ENCODE data around the gene SMIM45.

Gene SMIM45

GRCh38 chr22:41904450-41905410, 47.2 kb upstream of the SMIM45 start:
- Histone ChIP-seq H3K9me1 (replicated peaks; ENCODE audit: control insufficient read depth, extremely low read depth, insufficient read depth, low read length) (no peaks in the 10 kb centered on the region), H3K4me1 (ENCODE audit: control insufficient read depth, extremely low read depth, insufficient read depth, low read length) (no peaks in the 10 kb centered on the region), H3K9me3 (replicated peaks; ENCODE audit: control insufficient read depth, insufficient read depth, low read length) (no peaks in the 10 kb centered on the region), H3K36me3 (ENCODE audit: control insufficient read depth in 2 of 2, extremely low read depth in 1 of 2, insufficient read depth in 2 of 2, low read length in 2 of 2) (peaks cover 13 to 37% of the 10 kb centered on the region in 2 experiments), H3K27me3 (ENCODE audit: control insufficient read depth in 2 of 2, insufficient read depth in 2 of 2, low read length in 2 of 2) (peaks cover 0 to 4% of the 10 kb centered on the region in 2 experiments), H4K20me1 (replicated peaks; ENCODE audit: control insufficient read depth, extremely low read depth, insufficient read depth, low read length) (no peaks in the 10 kb centered on the region), H2AFZ (ENCODE audit: low read depth, low read length) (no peak overlapping the region), H3K79me2 (ENCODE audit: control insufficient read depth, insufficient read depth, low read length) (no peaks in the 10 kb centered on the region), H3K4me2 (ENCODE audit: insufficient read depth, low read length) (no peak overlapping the region), H3K27ac (ENCODE audit: insufficient read depth, low read depth, low read length) (no peak overlapping the region), H3K9ac (replicated peaks; ENCODE audit: extremely low read depth, insufficient read depth, low read length) (no peak overlapping the region), H3K4me3 (replicated peaks in 1 of 3; ENCODE audit: insufficient read depth in 1 of 3, low read depth in 1 of 3, low read length in 3 of 3) (no peak overlapping the region)
- intact Hi-C loops (cut with micrococcal nuclease), result no loop called here
- TF ChIP-seq GATA2 (IDR thresholded peaks at IDR 0.05; ENCODE audit: insufficient read depth, insufficient read length, low read depth, low read length) (no peak), POLR2A (IDR thresholded peaks at IDR 0.05; ENCODE audit: low read depth, low read length) (no peak)
- DNase-seq (ENCODE audit: low read depth, low spot score) (no peak), FAIRE-seq (no peak)
- ChIA-PET POLR2A (no interaction called here), CTCF (no interaction called here)
- BruUV-seq (replicated peaks), result no TSS peak
- dilution Hi-C loops (cut with MboI; ENCODE audit: extremely low pct_ligation_motif_present, low sequenced_read_pairs), result no loop called here

DNA sequence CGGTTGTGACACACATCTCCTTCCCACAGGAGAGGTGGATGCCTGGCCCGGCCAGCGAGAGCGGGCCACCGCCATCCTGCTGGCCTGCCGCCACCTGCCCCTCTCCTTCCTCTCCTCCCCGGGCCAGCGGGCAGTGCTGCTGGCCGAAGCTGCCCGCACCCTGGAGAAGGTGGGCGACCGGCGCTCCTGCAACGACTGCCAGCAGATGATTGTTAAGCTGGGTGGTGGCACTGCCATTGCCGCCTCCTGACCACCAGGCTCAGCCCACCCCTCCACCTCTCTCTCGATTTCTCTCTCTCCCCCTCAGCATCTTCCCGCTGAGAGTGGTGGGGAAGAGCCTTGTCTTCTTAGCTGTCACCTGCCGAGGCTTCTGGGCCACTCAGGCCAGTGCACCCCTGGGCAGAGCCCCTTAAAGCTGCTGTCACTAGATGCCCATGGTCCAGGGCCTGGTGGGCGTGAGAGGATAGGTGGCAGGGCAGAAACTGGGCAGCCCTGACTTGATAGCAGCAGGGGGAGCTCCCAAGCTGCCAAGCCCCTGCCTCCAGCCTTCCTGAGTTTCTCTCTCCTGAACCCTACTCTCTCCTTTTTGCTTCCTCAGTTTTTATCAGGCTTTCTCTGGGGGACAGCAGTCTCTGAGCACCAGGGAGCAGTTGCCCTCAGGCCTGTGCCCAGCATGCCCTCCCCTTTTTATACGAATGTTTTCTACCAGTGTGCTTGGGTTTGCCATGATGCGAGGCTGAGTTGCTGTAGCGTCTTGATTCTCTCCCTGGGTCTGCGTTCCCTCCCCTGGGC, 46.3 kb upstream of the SMIM45 start:
- H2AFZ ChIP-seq (ENCODE audit: low read depth, low read length), result no peak overlapping the region
- no peak overlapping the region for H3K4me3 ChIP-seq (replicated peaks in 1 of 3; ENCODE audit: insufficient read depth in 1 of 3, low read depth in 1 of 3, low read length in 3 of 3)
- CTCF ChIA-PET, result interaction anchor here (0.6 kb wide), 1 partner anchor 35 kb away, joined by 3 read pairs; no protein-coding TSS in a partner anchor
- no peaks in the 10 kb centered on the region for H4K20me1 ChIP-seq (replicated peaks; ENCODE audit: control insufficient read depth, extremely low read depth, insufficient read depth, low read length)
- no peak overlapping the region for H3K9ac ChIP-seq (replicated peaks; ENCODE audit: extremely low read depth, insufficient read depth, low read length)
- TF ChIP-seq FOS (IDR thresholded peaks at IDR 0.05; ENCODE audit: borderline replicate concordance, insufficient read depth, low read length) (no peak), EZH2 (IDR thresholded peaks at IDR 0.05; ENCODE audit: borderline replicate concordance, low read depth, low read length, severe bottlenecking) (no peak), MYC (IDR thresholded peaks at IDR 0.05; ENCODE audit: low read depth, low read length) (no peak), POLR2AphosphoS5 (IDR thresholded peaks at IDR 0.05; ENCODE audit: insufficient read depth, low read depth, low read length) (no peak), CTCF (IDR thresholded peaks at IDR 0.05; ENCODE audit: extremely low read depth in 1 of 2, insufficient read depth in 1 of 2, low read depth in 1 of 2, low read length in 2 of 2) (no peak), POLR2A (IDR thresholded peaks at IDR 0.05; ENCODE audit: low read depth, low read length) (no peak), MAX (IDR thresholded peaks at IDR 0.05; ENCODE audit: insufficient read depth, insufficient read length) (no peak), GATA2 (IDR thresholded peaks at IDR 0.05; ENCODE audit: insufficient read depth, insufficient read length, low read depth, low read length) (no peak), JUN (IDR thresholded peaks at IDR 0.05; ENCODE audit: borderline replicate concordance, insufficient read depth, insufficient read length, low read depth) (no peak)
- peaks cover 5% of the 10 kb centered on the region for H3K4me1 ChIP-seq (ENCODE audit: control insufficient read depth, extremely low read depth, insufficient read depth, low read length)
- no peaks in the 10 kb centered on the region for H3K9me3 ChIP-seq (replicated peaks; ENCODE audit: control insufficient read depth, insufficient read depth, low read length)
- no peak overlapping the region for H3K27ac ChIP-seq (ENCODE audit: insufficient read depth, low read depth, low read length)
- POLR2A ChIA-PET, result interaction anchor here (0.6 kb wide), 1 partner anchor 26 kb away, joined by 3 read pairs; no protein-coding TSS in a partner anchor
- no peak overlapping the region for H3K4me2 ChIP-seq (ENCODE audit: insufficient read depth, low read length)
- dilution Hi-C loops (cut with MboI; ENCODE audit: extremely low pct_ligation_motif_present, low sequenced_read_pairs), result no loop called here
- BruUV-seq (replicated peaks), result no TSS peak
- FAIRE-seq (no peak), DNase-seq (ENCODE audit: low read depth, low spot score) (no peak)
- H3K9me1 ChIP-seq (replicated peaks; ENCODE audit: control insufficient read depth, extremely low read depth, insufficient read depth, low read length), result no peaks in the 10 kb centered on the region
- H3K27me3 ChIP-seq (ENCODE audit: control insufficient read depth in 2 of 2, insufficient read depth in 2 of 2, low read length in 2 of 2), result peaks cover under 1 to 12% of the 10 kb centered on the region in 2 experiments
- peaks cover 7 to 28% of the 10 kb centered on the region in 2 experiments for H3K36me3 ChIP-seq (ENCODE audit: control insufficient read depth in 2 of 2, extremely low read depth in 1 of 2, insufficient read depth in 2 of 2, low read length in 2 of 2)
- intact Hi-C loops (cut with micrococcal nuclease), result no loop called here
- H3K79me2 ChIP-seq (ENCODE audit: control insufficient read depth, insufficient read depth, low read length), result no peaks in the 10 kb centered on the region

Measured in endothelial cell of umbilical vein (primary cell).